GM12891 (cell line): ENCODE data around the gene ACTA2.

Experiments
- POLR2A ChIP-seq: IDR thresholded peaks from 2 replicates; pipeline ENCODE4 v1.6.1; 2011; ENCODE audit warnings: low read depth, low read length, control low read depth
- POLR2AphosphoS5 ChIP-seq: IDR thresholded peaks from 2 replicates; pipeline ENCODE4 v1.6.1; 2011; ENCODE audit warnings: low read depth, low read length, control low read depth
- POU2F2 ChIP-seq: IDR thresholded peaks from 2 replicates; pipeline ENCODE4 v1.6.1; 2011; ENCODE audit warnings: low read depth, mild to moderate bottlenecking, control low read depth, low read length, moderate library complexity
- SPI1 ChIP-seq: IDR thresholded peaks from 2 replicates; pipeline ENCODE4 v1.6.1; 2011; ENCODE audit warnings: low read depth, low read length, control low read depth
- TAF1 ChIP-seq: IDR thresholded peaks from 2 replicates; pipeline ENCODE4 v1.6.1; 2011; ENCODE audit warnings: low read depth, low read length, control low read depth

- TF ChIP-seq TAF1: no peak
- TF ChIP-seq POLR2A: no peak
- TF ChIP-seq POLR2AphosphoS5: no peak
- no peak for TF ChIP-seq SPI1
- no peak for TF ChIP-seq POU2F2
Observed at GRCh38 chr10:88946965-88947590, 5.5 kb downstream of the ACTA2 start.
